Natural killer cell (primary cell): ENCODE measurements around the gene CDKN2B-AS1. TPM values are rescaled to one million over a fixed set of nuclear protein-coding genes. Genes with fewer than 3 reads are reported as not detected.

ENCODE experiments used
- ATAC-seq, 3 donors: fragments of 150-1000 bp in 2 of 3; fragments of 200-7000 bp in 1 of 3; cut with Tn5 transposase; 1 replicate in 1 of 3; 2 replicates in 2 of 3; pipeline ENCODE4 v1.10.0; 2021; ENCODE audit warnings: mild to moderate bottlenecking in 2 of 3, moderate library complexity in 2 of 3
- DNase-seq, 2 donors: peaks; one replicate each; pipeline versions ENCODE4 v3.0.0 to v3.0.0-alpha.2; 2013 to 2021; ENCODE audit warnings: mixed read lengths in 1 of 2
- H3K27ac ChIP-seq: one replicate; pipeline ENCODE4 v1.5.1; 2013; ENCODE audit warnings: mild to moderate bottlenecking, low read length
- H3K27me3 ChIP-seq: one replicate; pipeline ENCODE4 v1.6.1; 2013; ENCODE audit warnings: low read length; ENCODE audit not compliant: control insufficient read depth, insufficient read depth
- H3K36me3 ChIP-seq: one replicate; pipeline ENCODE4 v1.6.1; 2013; ENCODE audit warnings: low read length; ENCODE audit not compliant: control insufficient read depth, insufficient read depth
- H3K4me1 ChIP-seq: one replicate; pipeline ENCODE4 v1.6.1; 2013; ENCODE audit warnings: low read length; ENCODE audit not compliant: control insufficient read depth, insufficient read depth
- H3K4me3 ChIP-seq: one replicate; pipeline ENCODE4 v1.5.1; 2013; ENCODE audit warnings: low read length
- H3K9me3 ChIP-seq: one replicate; pipeline ENCODE4 v1.6.1; 2013; ENCODE audit warnings: low read length; ENCODE audit not compliant: control insufficient read depth, insufficient read depth
- H3K27ac Mint-ChIP-seq, 2 donors: one replicate each; pipeline ENCODE4 v1.8.0; 2022; ENCODE audit warnings: mild to moderate bottlenecking in 2 of 2, mixed read lengths in 2 of 2, moderate library complexity in 1 of 2
- H3K27me3 Mint-ChIP-seq, 2 donors: one replicate each; pipeline ENCODE4 v1.8.0; 2022; ENCODE audit warnings: low read depth in 2 of 2, mixed read lengths in 2 of 2
- H3K36me3 Mint-ChIP-seq: one replicate; pipeline ENCODE4 v1.8.0; 2022; ENCODE audit warnings: mixed read lengths
- H3K4me1 Mint-ChIP-seq, 2 donors: one replicate each; pipeline ENCODE4 v1.8.0; 2022; ENCODE audit warnings: mixed read lengths in 2 of 2
- H3K4me3 Mint-ChIP-seq: one replicate; pipeline ENCODE4 v1.8.0; 2022; ENCODE audit warnings: mild to moderate bottlenecking, moderate library complexity, mixed read lengths
- H3K9me3 Mint-ChIP-seq, 2 donors: one replicate each; pipeline ENCODE4 v1.8.0; 2022; ENCODE audit warnings: mixed read lengths in 2 of 2
- CTCF ChIP-seq: fragments of 200-600 bp; IDR thresholded peaks from one replicate; pipeline ENCODE4 v1.8.0; 2022; ENCODE audit warnings: antibody characterized with exemption
- WGBS: methylation state at CpG from one replicate; pipeline ENCODE4 v1.1.7; 2013; ENCODE audit warnings: missing lambda C conversion rate; ENCODE audit not compliant: insufficient coverage; 5-methylcytosine and 5-hydroxymethylcytosine counted together
- intact Hi-C: fragments of 100-400 bp; cut with micrococcal nuclease; formaldehyde crosslinking; loops from one replicate; pipeline ENCODE4 v1.14.2; 2022
- total RNA-seq, 4 donors: library from RNA; stranded (reverse); fragments of 120-200 nt in 1 of 4; gene quantifications; one replicate each; pipeline versions ENCODE4 v1.2.3 to v1.2.4, GENCODE V29; 2013 to 2022

Gene CDKN2B-AS1
- total RNA-seq, 3 donors from 2014 or later (not counting 1 experiment from before 2014, with no cell fraction given), result 2.6 to 4.3 (median 3.1) TPM

- Histone ChIP-seq H3K4me3 (no peak overlapping the region), H3K27me3 (peaks cover 6% of the 10 kb centered on the region), H3K27ac (no peak overlapping the region), H3K9me3 (no peaks in the 10 kb centered on the region), H3K36me3 (no peaks in the 10 kb centered on the region), H3K4me1 (no peaks in the 10 kb centered on the region)
- no peak for ATAC-seq
- Mint-ChIP-seq H3K4me3 (no peak overlapping the region), H3K27me3 (peaks cover 7 to 21% of the 10 kb centered on the region in 2 donors), H3K27ac (no peak overlapping the region), H3K9me3 (no peaks in the 10 kb centered on the region), H3K4me1 (no peaks in the 10 kb centered on the region), H3K36me3 (no peaks in the 10 kb centered on the region)
- WGBS, result no CpG with 5 or more reads among the region's 3 CpGs
- DNase-seq, result no peak
- TF ChIP-seq CTCF, result no peak
- intact Hi-C loops, result no loop called here
These were observed 49.3 kb downstream of the CDKN2B-AS1 start for GRCh38 chr9:22043928-22044327.

DNA sequence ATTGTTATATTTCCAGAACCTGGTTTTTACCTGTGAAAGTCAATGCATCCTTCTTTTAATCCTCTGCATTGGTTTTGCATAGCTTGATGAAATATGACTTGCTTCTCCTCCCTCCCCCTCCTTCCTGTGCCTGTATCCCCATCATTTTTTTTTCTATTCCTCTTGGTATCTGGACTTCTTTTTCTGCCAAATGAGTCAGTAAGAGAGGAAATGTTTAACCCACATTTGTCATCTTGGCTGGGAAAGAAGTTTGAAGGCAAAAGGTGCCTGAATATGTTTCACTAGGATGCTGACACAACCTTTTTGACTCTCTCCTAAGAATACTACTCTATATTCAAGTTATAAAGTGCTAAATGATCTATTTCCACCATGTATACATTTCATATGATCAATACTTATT lies 50.0 kb downstream of the CDKN2B-AS1 start:
- no peaks in the 10 kb centered on the region for H3K4me1 ChIP-seq
- no peaks in the 10 kb centered on the region for H3K9me3 ChIP-seq
- Mint-ChIP-seq H3K4me1 (no peaks in the 10 kb centered on the region), H3K27ac (no peak overlapping the region), H3K9me3 (no peaks in the 10 kb centered on the region), H3K27me3 (peaks cover 7 to 19% of the 10 kb centered on the region in 2 donors), H3K4me3 (no peak overlapping the region), H3K36me3 (no peaks in the 10 kb centered on the region)
- H3K36me3 ChIP-seq, result no peaks in the 10 kb centered on the region
- no peak overlapping the region for H3K27ac ChIP-seq
- intact Hi-C loops, result no loop called here
- no peak for TF ChIP-seq CTCF
- H3K4me3 ChIP-seq, result no peak overlapping the region
- DNase-seq, result no peak
- H3K27me3 ChIP-seq, result peaks cover 5% of the 10 kb centered on the region
- ATAC-seq, result no peak

DNA sequence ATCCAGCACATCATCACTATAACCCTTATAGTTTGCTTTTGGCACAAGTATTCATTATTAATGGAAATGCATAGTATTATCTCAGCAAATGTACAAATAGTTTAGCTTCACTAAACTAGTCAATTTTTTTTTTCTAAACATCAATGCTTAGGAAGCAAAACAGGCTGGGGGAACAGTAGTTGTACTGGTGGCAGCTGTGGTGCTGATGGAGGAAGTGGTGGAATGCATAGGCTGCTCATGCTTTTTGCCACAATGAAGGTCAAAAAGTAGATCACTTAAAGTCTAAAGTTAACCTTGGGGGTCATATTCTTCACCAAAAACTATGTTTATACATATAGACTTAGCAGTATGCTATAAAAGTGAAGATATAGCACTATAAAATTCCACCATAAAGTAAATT lies 50.8 kb downstream of the CDKN2B-AS1 start:
- H3K4me3 Mint-ChIP-seq, result no peak overlapping the region
- no peak for ATAC-seq
- no peak for TF ChIP-seq CTCF

DNA sequence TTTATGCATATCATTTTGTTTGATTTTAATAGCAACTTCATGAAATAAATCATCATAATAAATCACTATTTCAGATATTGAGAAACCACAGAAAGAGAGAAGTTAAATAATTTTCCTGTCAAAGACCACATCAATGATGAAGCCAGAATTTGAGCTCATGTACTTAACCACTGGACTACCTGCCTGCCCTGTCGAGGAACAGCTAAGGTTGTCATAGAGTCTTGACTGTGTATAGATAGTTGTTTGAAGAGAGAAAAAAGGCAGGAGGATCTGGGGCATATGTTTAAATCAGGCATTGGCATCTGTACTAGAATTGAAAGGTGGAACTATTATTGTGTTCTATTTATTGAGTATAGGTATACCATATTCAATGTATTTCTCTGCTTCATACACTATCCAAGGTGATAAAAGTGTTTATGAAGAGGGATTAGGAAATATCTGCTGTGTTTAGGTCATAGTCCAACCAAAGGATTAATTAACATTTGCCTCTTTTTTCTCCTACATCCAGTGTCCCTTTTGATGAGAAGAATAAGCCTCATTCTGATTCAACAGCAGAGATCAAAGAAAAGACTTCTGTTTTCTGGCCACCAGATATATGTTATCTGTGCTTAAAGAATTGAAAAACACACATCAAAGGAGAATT lies 51.8 kb downstream of the CDKN2B-AS1 start:
- no peaks in the 10 kb centered on the region for H3K36me3 Mint-ChIP-seq
- 14% methylated on average over 1 of the region's 1 CpG for WGBS
- ATAC-seq, result no peak
- H3K27ac ChIP-seq, result no peak overlapping the region
- no peak overlapping the region for H3K27ac Mint-ChIP-seq
- no peaks in the 10 kb centered on the region for H3K9me3 ChIP-seq
- H3K27me3 Mint-ChIP-seq, result peaks cover 7 to 15% of the 10 kb centered on the region in 2 donors
- intact Hi-C loops, result no loop called here
- H3K9me3 Mint-ChIP-seq, result no peaks in the 10 kb centered on the region
- peaks cover 3% of the 10 kb centered on the region for H3K27me3 ChIP-seq
- no peak overlapping the region for H3K4me3 Mint-ChIP-seq
- TF ChIP-seq CTCF, result no peak
- no peak for DNase-seq
- peaks cover 5% of the 10 kb centered on the region for H3K4me1 ChIP-seq
- H3K4me1 Mint-ChIP-seq, result peaks cover 8 to 9% of the 10 kb centered on the region in 2 donors
- H3K4me3 ChIP-seq, result no peak overlapping the region
- H3K36me3 ChIP-seq, result no peaks in the 10 kb centered on the region

More for the DNA sequence above, 50.8 kb downstream of the CDKN2B-AS1 start:
- Histone ChIP-seq H3K4me3 (no peak overlapping the region), H3K9me3 (no peaks in the 10 kb centered on the region), H3K27me3 (peaks cover 3% of the 10 kb centered on the region), H3K4me1 (no peaks in the 10 kb centered on the region), H3K36me3 (no peaks in the 10 kb centered on the region), H3K27ac (no peak overlapping the region)
- intact Hi-C loops, result no loop called here
- Mint-ChIP-seq H3K9me3 (no peaks in the 10 kb centered on the region), H3K27ac (no peak overlapping the region), H3K27me3 (peaks cover 7 to 15% of the 10 kb centered on the region in 2 donors), H3K36me3 (no peaks in the 10 kb centered on the region), H3K4me1 (no peaks in the 10 kb centered on the region)
- DNase-seq, result no peak
